K562 (cell line): ENCODE measurements around the gene PLEKHA7. TPM values are rescaled to one million over a fixed set of nuclear protein-coding genes. Genes with fewer than 3 reads are reported as not detected.

Experiments
- ATAC-seq: fragments of 200-7000 bp; cut with Tn5 transposase; 3 replicates; pipeline ENCODE4 v1.9.1; 2020; ENCODE audit warnings: moderate library complexity
- BruUV-seq: library from RNA; stranded (reverse); fragments of 400-500 nt; replicated peaks from 2 replicates; lab custom pipeline; 2021; lab: Mats Ljungman, UMichigan
- CTCF ChIA-PET: fragments of 300-600 bp; formaldehyde crosslinking; extraction: SDS; loops from one replicate; lab custom pipeline; 2021; ENCODE audit warnings: low intra/inter-chr PET ratio; lab: Yijun Ruan, JAX
- POLR2A ChIA-PET: fragments of 300-600, 350-650 bp; sonication (Branson Sonifier 250); formaldehyde crosslinking; extraction: SDS; loops from one replicate; lab custom pipeline; 2021; ENCODE audit warnings: antibody characterized with exemption, inconsistent platforms; lab: Yijun Ruan, JAX
- DNase-seq, 4 experiments: peaks; one replicate each; pipeline versions ENCODE4 v3.0.0 to v3.0.0-alpha.2; 2011 to 2018; ENCODE audit warnings: low spot score in 3 of 4, mixed read lengths in 3 of 4; ENCODE audit errors: extremely low read depth in 1 of 4
- FAIRE-seq: peaks from 2 replicates; lab custom pipeline; 2011; peaks lifted over from hg19 to GRCh38; lab: Jason Lieb, UNC
- H2AFZ ChIP-seq: 2 replicates; pipeline ENCODE4 v1.6.0; 2011; ENCODE audit warnings: low read depth, low read length, control low read depth, inconsistent platforms
- H3K27ac ChIP-seq: fragments of 200-600 bp; 3 replicates; pipeline ENCODE4 v1.8.0; 2011; ENCODE audit warnings: low read depth, mild to moderate bottlenecking, control low read depth, inconsistent platforms, low read length, moderate library complexity, mixed read lengths; ENCODE audit errors: extremely low read depth
- H3K27me3 ChIP-seq, 2 experiments: fragments of 300-600 bp in 1 of 2; 2 replicates in 1 of 2; 3 replicates in 1 of 2; pipeline versions ENCODE4 v1.6.0 to v1.8.0; 2011; ENCODE audit warnings: inconsistent platforms in 2 of 2, low read length in 2 of 2, mild to moderate bottlenecking in 1 of 2, mixed read lengths in 1 of 2, moderate library complexity in 1 of 2; ENCODE audit not compliant: control insufficient read depth in 2 of 2, insufficient read depth in 2 of 2
- H3K36me3 ChIP-seq: fragments of 300-600 bp; 3 replicates; pipeline ENCODE4 v1.8.0; 2011; ENCODE audit warnings: mild to moderate bottlenecking, low read length, inconsistent platforms; ENCODE audit not compliant: control insufficient read depth, insufficient read depth
- H3K4me1 ChIP-seq, 2 experiments: fragments of 200-600 bp in 1 of 2; replicated peaks in 1 of 2; 2 replicates in 1 of 2; 3 replicates in 1 of 2; pipeline versions ENCODE4 v1.5.1 to v1.8.0; 2011; ENCODE audit warnings: inconsistent platforms in 2 of 2, low read length in 2 of 2, mild to moderate bottlenecking in 1 of 2, mixed read lengths in 1 of 2, moderate library complexity in 1 of 2; ENCODE audit not compliant: control insufficient read depth in 2 of 2, insufficient read depth in 2 of 2
- H3K4me2 ChIP-seq: 2 replicates; pipeline ENCODE4 v1.6.1; 2011; ENCODE audit warnings: low read length, control low read depth, inconsistent platforms, mixed read lengths; ENCODE audit not compliant: insufficient read depth
- H3K4me3 ChIP-seq: fragments of 200-600 bp; sonication (generic), shearing (Covaris generic); 2 replicates; pipeline ENCODE4 v1.5.1; 2016; ENCODE audit warnings: control low read depth, inconsistent platforms
- H3K79me2 ChIP-seq: fragments of 200-600 bp; 3 replicates; pipeline ENCODE4 v1.8.0; 2011; ENCODE audit warnings: low read length, inconsistent platforms; ENCODE audit not compliant: control insufficient read depth, insufficient read depth
- H3K9ac ChIP-seq, 2 experiments: 2 replicates each; pipeline versions ENCODE4 v1.6.0 to v1.6.1; 2011; ENCODE audit warnings: low read depth in 2 of 2, low read length in 2 of 2, control low read depth in 1 of 2, inconsistent platforms in 1 of 2, mild to moderate bottlenecking in 1 of 2, mixed read lengths in 1 of 2; ENCODE audit not compliant: insufficient read depth in 1 of 2
- H3K9me1 ChIP-seq: one replicate; pipeline ENCODE4 v1.6.0; 2011; ENCODE audit warnings: inconsistent platforms, mild to moderate bottlenecking, low read length, moderate library complexity; ENCODE audit not compliant: control insufficient read depth, insufficient read depth
- H3K9me3 ChIP-seq: replicated peaks from 2 replicates; pipeline ENCODE4 v1.5.1; 2011; ENCODE audit warnings: low read depth, low read length, inconsistent platforms; ENCODE audit not compliant: control insufficient read depth, insufficient read depth
- H4K20me1 ChIP-seq: replicated peaks from 2 replicates; pipeline ENCODE4 v1.6.1; 2011; ENCODE audit warnings: low read length, inconsistent platforms, mixed read lengths; ENCODE audit not compliant: control insufficient read depth, insufficient read depth
- NR4A1 ChIP-seq, 2 experiments: fragments of 250-450 bp in 1 of 2; fragments of 450-650 bp in 1 of 2; sonication (Bioruptor Pico) in 1 of 2; IDR thresholded peaks; 2 replicates each; pipeline versions ENCODE4 v1.4.0 to v1.6.1; 2016 to 2020; ENCODE audit warnings: mild to moderate bottlenecking in 2 of 2, missing compliant biosample characterization in 1 of 2, missing genetic modification characterization in 1 of 2, moderate library complexity in 1 of 2
- SIN3B ChIP-seq: fragments of 450-650 bp; IDR thresholded peaks from 2 replicates; pipeline ENCODE4 v1.6.1; 2017; ENCODE audit warnings: low read depth, mild to moderate bottlenecking, moderate library complexity
- USF1 ChIP-seq: sonication (generic); formaldehyde crosslinking; IDR thresholded peaks from 2 replicates; pipeline ENCODE4 v1.9.0; 2022; ENCODE audit warnings: mild to moderate bottlenecking, missing genetic modification reagents
- ZBTB34 ChIP-seq: fragments of 250-450 bp; sonication (Bioruptor Pico); IDR thresholded peaks from 2 replicates; pipeline ENCODE4 v1.8.0; 2021; ENCODE audit warnings: mild to moderate bottlenecking, moderate library complexity
- ZBTB5 ChIP-seq: fragments of 450-650 bp; IDR thresholded peaks from 2 replicates; pipeline ENCODE4 v1.6.1; 2017; ENCODE audit warnings: antibody characterized with exemption
- ZNF146 ChIP-seq: IDR thresholded peaks from one replicate; pipeline ENCODE4 v1.6.1; 2018; ENCODE audit warnings: missing compliant biosample characterization; ENCODE audit not compliant: unreplicated experiment
- ZNF436 ChIP-seq: fragments of 250-450, 450-650 bp; sonication (Bioruptor Pico); formaldehyde crosslinking; IDR thresholded peaks from 2 replicates; pipeline ENCODE4 v1.7.0; 2020; ENCODE audit warnings: mild to moderate bottlenecking
- WGBS: fragments of 100-300 bp; shearing (Covaris generic); methylation state at CpG from one replicate; pipeline ENCODE4 v1.1.6; 2016; ENCODE audit warnings: low coverage, mixed read lengths; ENCODE audit not compliant: insufficient coverage; ENCODE audit errors: missing lambda C conversion rate; 5-methylcytosine and 5-hydroxymethylcytosine counted together
- in situ Hi-C: fragments of 300-500 bp; cut with MboI; formaldehyde crosslinking; loops from 4 replicates; pipeline ENCODE4 v1.15.0; 2018; ENCODE audit warnings: inconsistent platforms, mixed read lengths
- intact Hi-C: fragments of 100-400 bp; cut with micrococcal nuclease; formaldehyde crosslinking; loops from 2 replicates; pipeline ENCODE4 v1.14.2; 2022
- polyA plus RNA-seq, 8 experiments: library from polyadenylated mRNA; depleted of rRNA in 4 of 8; stranded (reverse) in 5 of 8; unstranded in 3 of 8; fragments of >200 nt; fragmentation: Nextera tagmentation in 2 of 8; fragmentation: Illumina TruSeq in 1 of 8; extraction: Ambion mirVana in 2 of 8; extraction: Trizol in 1 of 8; gene quantifications; 2 replicates each; pipeline versions ENCODE4 v1.2.1 to v1.2.3, GENCODE V29; 2011 to 2014; ENCODE audit warnings: inconsistent platforms in 1 of 8, missing spikeins in 1 of 8
- total RNA-seq, 7 experiments: library from RNA; depleted of rRNA in 6 of 7; stranded (reverse); fragments of >200 nt in 6 of 7; fragmentation: Illumina TruSeq in 2 of 7; extraction: Trizol in 2 of 7; gene quantifications; 2 replicates each; pipeline versions ENCODE4 v1.2.1 to v1.2.3, GENCODE V29; 2011 to 2021; ENCODE audit warnings: low replicate concordance in 1 of 7

Gene PLEKHA7
- total and polyA plus RNA-seq, 9 of the 15 experiments (the other 6 are each of a cell fraction or from before 2014, with no cell fraction given), result 0.06 to 0.77 (median 0.20) TPM; not detected in 1

- TF ChIP-seq NR4A1 (CRISPR knock-in tag; IDR thresholded peaks at IDR 0.05), result no peak
- no peak for TF ChIP-seq NR4A1 (tag; IDR thresholded peaks at IDR 0.05)
- TF ChIP-seq ZBTB34 (CRISPR knock-in tag), result no peak
- no peak for TF ChIP-seq ZNF146 (CRISPR knock-in tag)
- no peak for TF ChIP-seq SIN3B
- TF ChIP-seq, all 486 proteins: peak for 0
These were observed 12.4 kb downstream of the PLEKHA7 start (continued) for GRCh38 chr11:17001806-17002205.

GRCh38 chr11:17000987-17001386 is 13.2 kb downstream of the PLEKHA7 start:
- ChIA-PET POLR2A (interaction anchor here (1.1 kb wide), 2 partner anchors 9 to 16 kb away, joined by 3 to 4 read pairs; no protein-coding TSS in a partner anchor), CTCF (no interaction called here)
- no peaks in the 10 kb centered on the region for H3K9me1 ChIP-seq
- H4K20me1 ChIP-seq, result no peaks in the 10 kb centered on the region
- no TSS peak for BruUV-seq
- in situ Hi-C loops, result no loop called here
- no peaks in the 10 kb centered on the region for H3K36me3 ChIP-seq
- no peaks in the 10 kb centered on the region for H3K79me2 ChIP-seq
- intact Hi-C loops, result no loop called here
- DNase-seq (no peak), ATAC-seq (no peak), FAIRE-seq (no peak)
- no peak overlapping the region for H3K9ac ChIP-seq
- no peak overlapping the region for H3K27ac ChIP-seq
- WGBS, result 0% methylated on average over 2 of the region's 2 CpGs
- no peak overlapping the region for H3K4me3 ChIP-seq
- H3K27me3 ChIP-seq, result peaks cover 14 to 49% of the 10 kb centered on the region in 2 experiments
- H3K9me3 ChIP-seq, result no peaks in the 10 kb centered on the region
- no peak overlapping the region for H3K4me2 ChIP-seq
- H3K4me1 ChIP-seq, result peaks cover 0 to 5% of the 10 kb centered on the region in 2 experiments; a peak in 1 of 5 replicates
- no peak overlapping the region for H2AFZ ChIP-seq
- TF ChIP-seq ZNF436 (CRISPR knock-in tag) (no peak), ZBTB5 (no peak), USF1 (CRISPR knock-in tag) (no peak)
